Measurements from ENCODE around the gene PITPNB. TPM values are rescaled to one million over a fixed set of nuclear protein-coding genes. Genes with fewer than 3 reads are reported as not detected.

PITPNB gene
- total RNA-seq, 1 donor from 2014 or later: 58.6 TPM

DNA sequence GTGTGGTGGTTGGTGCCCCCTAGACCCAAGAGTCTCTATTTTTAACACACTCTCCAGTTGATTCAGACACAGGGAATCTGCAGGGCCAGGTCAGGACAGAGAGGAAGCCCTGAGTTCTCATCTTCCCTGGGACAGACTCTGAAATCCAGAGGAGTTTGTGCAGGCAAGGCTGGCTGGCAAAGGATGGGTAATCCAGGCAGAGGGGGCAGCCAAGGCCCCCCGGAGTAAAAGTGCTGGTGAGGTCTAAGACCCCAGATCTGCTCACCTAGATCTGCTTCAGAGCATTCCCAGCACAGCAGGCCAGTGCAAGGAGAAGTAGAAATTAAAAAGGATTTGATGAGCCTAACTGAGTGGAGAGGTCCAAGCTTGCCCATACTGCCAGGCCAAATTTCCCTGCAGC is 76.9 kb downstream of the PITPNB start:
- DNase-seq: no peak
- intact Hi-C loops (cut with DNase I): no loop called here
- H3K27me3 ChIP-seq (ENCODE audit: low read depth): no peaks in the 10 kb centered on the region
- no peak overlapping the region for H3K4me3 ChIP-seq
- TF ChIP-seq CTCF (IDR thresholded peaks at IDR 0.05): no peak
- no peaks in the 10 kb centered on the region for H3K36me3 ChIP-seq
- ATAC-seq: no peak
- no peaks in the 10 kb centered on the region for H3K9me3 ChIP-seq
- peaks cover 6% of the 10 kb centered on the region for H3K4me1 ChIP-seq
- H3K27ac ChIP-seq: no peak overlapping the region

- intact Hi-C loops (cut with DNase I): no loop called here
- Histone ChIP-seq H3K36me3 (no peaks in the 10 kb centered on the region), H3K4me3 (no peak overlapping the region), H3K27me3 (ENCODE audit: low read depth) (no peaks in the 10 kb centered on the region), H3K4me1 (peaks cover 6% of the 10 kb centered on the region), H3K9me3 (no peaks in the 10 kb centered on the region), H3K27ac (no peak overlapping the region)
- no peak for DNase-seq
- TF ChIP-seq CTCF (IDR thresholded peaks at IDR 0.05): no peak
- ATAC-seq: no peak
These were observed 78.6 kb downstream of the PITPNB start for GRCh38 chr22:27840436-27840835.

DNA sequence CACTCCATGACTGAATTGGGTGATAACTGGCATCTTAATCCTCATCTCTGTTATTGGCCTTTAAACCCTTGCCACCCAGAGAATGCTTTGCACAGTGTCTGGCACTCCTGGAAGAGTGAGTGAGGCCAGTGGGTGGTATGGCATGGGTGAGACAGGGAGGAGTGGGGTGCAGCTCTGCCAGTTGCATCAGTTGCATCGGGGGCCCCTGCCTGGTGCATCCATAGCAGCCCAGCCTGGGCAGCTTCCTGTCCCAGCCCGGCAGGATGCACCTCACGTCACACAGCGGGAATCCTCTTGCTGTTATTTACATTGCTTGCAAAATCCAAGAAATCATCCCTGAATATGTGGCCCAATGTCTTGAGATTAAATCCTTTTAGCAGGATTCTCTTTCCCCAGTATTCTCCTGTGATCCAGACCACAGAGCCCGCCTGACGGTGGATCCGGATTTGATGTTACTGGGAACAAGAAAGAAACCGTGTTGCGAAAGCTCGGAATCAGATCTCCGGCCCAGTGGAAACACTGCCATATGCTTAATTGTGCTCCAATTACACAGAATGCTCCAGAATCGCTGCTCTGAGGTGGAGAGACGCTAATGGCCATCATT is 79.9 kb downstream of the PITPNB start:
- no peaks in the 10 kb centered on the region for H3K27me3 ChIP-seq (ENCODE audit: low read depth)

GRCh38 chr22:27836181-27836580 is 82.9 kb downstream of the PITPNB start:
- intact Hi-C loops (cut with DNase I): no loop called here
- no peak for TF ChIP-seq CTCF (IDR thresholded peaks at IDR 0.05)
- ATAC-seq (no peak), DNase-seq (no peak)
- no peak overlapping the region for H3K27ac ChIP-seq
- H3K9me3 ChIP-seq: no peaks in the 10 kb centered on the region
- no peaks in the 10 kb centered on the region for H3K4me1 ChIP-seq
- H3K36me3 ChIP-seq: no peaks in the 10 kb centered on the region
- H3K4me3 ChIP-seq: no peak overlapping the region
- H3K27me3 ChIP-seq (ENCODE audit: low read depth): no peaks in the 10 kb centered on the region

More for the DNA sequence above, 79.9 kb downstream of the PITPNB start:
- H3K4me1 ChIP-seq: peaks cover 6% of the 10 kb centered on the region
- ATAC-seq (no peak), DNase-seq (no peak)
- H3K9me3 ChIP-seq: no peaks in the 10 kb centered on the region
- no peak overlapping the region for H3K27ac ChIP-seq
- no peak for TF ChIP-seq CTCF (IDR thresholded peaks at IDR 0.05)
- no peak overlapping the region for H3K4me3 ChIP-seq
- intact Hi-C loops (cut with DNase I): no loop called here
- no peaks in the 10 kb centered on the region for H3K36me3 ChIP-seq

DNA sequence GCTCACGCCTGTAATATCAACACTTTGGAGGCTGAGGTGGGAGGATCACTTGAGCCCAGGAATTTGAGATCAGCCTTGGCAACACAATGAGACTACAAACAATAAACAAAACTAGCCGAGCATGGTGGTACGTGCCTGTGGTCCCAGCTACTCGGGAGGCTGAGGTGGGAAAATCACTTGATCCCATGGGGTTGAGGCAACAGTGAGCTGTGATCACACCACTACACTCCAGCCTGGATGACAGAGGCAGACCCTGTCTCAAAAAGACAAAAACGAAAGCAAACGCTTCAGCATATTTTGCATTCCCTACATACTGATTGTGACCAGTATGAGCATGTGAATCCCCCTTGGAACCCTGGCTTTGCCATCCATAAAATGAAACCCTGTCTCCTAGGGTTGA is 83.6 kb downstream of the PITPNB start:
- ATAC-seq: no peak
- Histone ChIP-seq H3K36me3 (no peaks in the 10 kb centered on the region), H3K4me1 (no peaks in the 10 kb centered on the region), H3K27me3 (ENCODE audit: low read depth) (no peaks in the 10 kb centered on the region), H3K27ac (no peak overlapping the region), H3K9me3 (no peaks in the 10 kb centered on the region), H3K4me3 (no peak overlapping the region)
- no peak for DNase-seq
- no peak for TF ChIP-seq CTCF (IDR thresholded peaks at IDR 0.05)
- intact Hi-C loops (cut with DNase I): no loop called here
